HEK293T (cell line): ENCODE data around the gene MAPK8IP3.

ENCODE experiments used
- BHLHE40 ChIP-seq: fragments of 450-650 bp; IDR thresholded peaks from 2 replicates; pipeline ENCODE4 v1.6.1; 2016; ENCODE audit warnings: mild to moderate bottlenecking, moderate library complexity, borderline replicate concordance
- CTBP1 ChIP-seq: fragments of 450-650 bp; IDR thresholded peaks from 2 replicates; pipeline ENCODE4 v1.6.1; 2016; ENCODE audit warnings: borderline replicate concordance
- ELF4 ChIP-seq: fragments of 450-650 bp; IDR thresholded peaks from 2 replicates; pipeline ENCODE4 v1.6.1; 2017; ENCODE audit warnings: antibody characterized with exemption
- FOXA1 ChIP-seq: fragments of 450-650 bp; IDR thresholded peaks from 2 replicates; pipeline ENCODE4 v1.6.1; 2016; ENCODE audit warnings: mild to moderate bottlenecking
- FOXK2 ChIP-seq: fragments of 450-650 bp; IDR thresholded peaks from 2 replicates; pipeline ENCODE4 v1.6.1; 2016; ENCODE audit warnings: mild to moderate bottlenecking
- FOXM1 ChIP-seq: fragments of 450-650 bp; IDR thresholded peaks from 2 replicates; pipeline ENCODE4 v1.6.1; 2017; ENCODE audit warnings: mild to moderate bottlenecking, borderline replicate concordance
- HDGF ChIP-seq: fragments of 450-650 bp; IDR thresholded peaks from 2 replicates; pipeline ENCODE4 v1.6.1; 2017; ENCODE audit warnings: antibody characterized with exemption, borderline replicate concordance
- L3MBTL2 ChIP-seq: fragments of 450-650 bp; conservative IDR thresholded peaks from 2 replicates; pipeline ENCODE4 v1.6.1; 2016; ENCODE audit warnings: mild to moderate bottlenecking
- LEF1 ChIP-seq: fragments of 450-650 bp; IDR thresholded peaks from 2 replicates; pipeline ENCODE4 v1.6.1; 2017; ENCODE audit warnings: mild to moderate bottlenecking, borderline replicate concordance
- PKNOX1 ChIP-seq: fragments of 450-650 bp; IDR thresholded peaks from 2 replicates; pipeline ENCODE4 v1.6.1; 2016
- SP1 ChIP-seq: fragments of 450-650 bp; IDR thresholded peaks from 2 replicates; pipeline ENCODE4 v1.6.1; 2017
- SUZ12 ChIP-seq: fragments of 450-650 bp; IDR thresholded peaks from 2 replicates; pipeline ENCODE4 v1.6.1; 2016; ENCODE audit warnings: mild to moderate bottlenecking
- TARDBP ChIP-seq: fragments of 450-650 bp; IDR thresholded peaks from 2 replicates; pipeline ENCODE4 v1.6.1; 2016
- ZNF384 ChIP-seq: fragments of 450-650 bp; IDR thresholded peaks from 2 replicates; pipeline ENCODE4 v1.6.1; 2016

GRCh38 chr16:1678500-1679098 is 27.4 kb upstream of the MAPK8IP3 start:
- TF ChIP-seq BHLHE40 (no peak), FOXK2 (no peak), SP1 (no peak), FOXM1 (no peak), HDGF (no peak), ZNF384 (no peak), SUZ12 (no peak), TARDBP (no peak), PKNOX1 (no peak), ELF4 (no peak), L3MBTL2 (no peak), FOXA1 (no peak), LEF1 (no peak), CTBP1 (no peak)
